Erythroblast (primary cell): ENCODE results near the gene TDRD3.

Source experiments
- DNase-seq, 2 experiments: peaks; one replicate each; lab custom pipeline; 2025; lab: John Stamatoyannopoulos, UW
- GATA1 ChIP-seq: IDR thresholded peaks from 2 replicates; pipeline ENCODE4 v1.6.1; 2011; ENCODE audit warnings: low read depth, mild to moderate bottlenecking, control low read depth, low read length, moderate library complexity
- POLR2A ChIP-seq: IDR thresholded peaks from 2 replicates; pipeline ENCODE4 v1.6.1; 2011; ENCODE audit warnings: mild to moderate bottlenecking, low read length

The TDRD3 gene

DNA sequence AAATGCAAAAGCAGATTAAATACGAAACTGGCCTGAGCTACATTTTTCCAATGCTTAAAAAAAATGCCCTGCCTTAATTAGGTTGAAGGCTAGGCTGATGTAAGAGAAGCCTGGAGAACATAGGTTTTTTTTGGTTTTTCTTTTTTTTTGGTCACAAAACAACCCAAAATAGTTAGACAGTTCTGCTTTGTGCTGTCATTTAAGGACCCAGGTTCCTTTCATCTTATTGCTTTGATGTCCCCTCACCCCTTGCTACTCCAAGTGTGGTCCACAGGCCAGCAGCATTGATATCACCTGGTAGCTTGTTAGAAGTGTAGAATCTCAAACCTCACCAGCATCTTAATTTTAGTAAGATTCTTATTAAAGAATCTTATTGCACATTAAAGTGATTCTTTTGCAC is 14.4 kb downstream of the TDRD3 start:
- TF ChIP-seq GATA1 (no peak), POLR2A (no peak)
- no peak for DNase-seq

DNA sequence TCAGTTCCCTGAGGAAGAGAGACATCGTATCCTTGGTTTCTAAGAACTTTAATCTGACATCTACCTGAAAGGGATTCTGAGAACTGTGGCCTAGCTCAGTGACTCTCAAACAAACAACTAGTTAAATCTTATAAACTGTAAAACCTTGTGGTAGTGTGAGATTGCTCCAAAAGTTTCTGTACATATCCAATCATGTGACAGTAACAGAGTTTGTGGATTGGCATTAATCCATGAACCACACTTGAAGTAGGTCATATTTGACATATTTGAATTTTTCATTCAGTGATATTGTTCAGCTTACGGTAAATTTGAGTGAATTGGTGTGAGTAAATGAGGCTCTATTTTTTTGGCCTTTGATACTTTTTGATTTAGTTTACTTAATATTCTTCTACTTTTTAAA is 15.0 kb downstream of the TDRD3 start:
- TF ChIP-seq GATA1 (no peak), POLR2A (no peak)
- DNase-seq = no peak

DNA sequence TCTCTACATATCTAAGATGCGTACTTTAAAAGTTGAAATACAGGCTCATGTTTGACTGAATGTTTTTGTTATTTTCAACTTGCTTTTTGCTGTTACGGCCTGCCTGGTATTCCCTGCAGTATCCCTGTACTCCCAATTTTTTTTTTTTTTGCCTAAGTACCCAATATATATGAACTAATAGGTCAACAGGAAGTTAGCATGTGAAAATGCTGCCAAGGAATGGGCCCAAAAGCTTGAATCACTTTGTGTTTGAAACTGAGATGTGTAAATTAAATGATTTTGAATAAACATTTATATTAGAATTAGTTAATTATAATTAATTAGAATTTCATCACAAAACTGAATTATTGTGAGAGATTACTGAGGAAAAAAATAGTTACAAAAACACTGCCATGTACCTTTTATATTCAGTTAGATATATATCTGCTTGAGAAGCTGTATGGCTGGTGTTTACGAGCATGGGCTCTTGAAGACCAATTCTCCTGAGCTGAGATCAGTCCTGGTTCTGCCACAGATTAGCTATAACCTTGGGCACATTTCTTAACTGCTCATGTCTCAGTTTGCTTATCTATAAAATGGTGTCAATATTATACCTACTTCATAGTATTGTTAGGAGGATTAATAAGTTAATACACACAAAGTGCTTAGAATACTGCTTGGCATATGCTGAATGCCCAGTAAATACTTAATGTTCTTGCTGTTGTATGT is 16.0 kb downstream of the TDRD3 start:
- TF ChIP-seq POLR2A = no peak
- TF ChIP-seq GATA1 = no peak
- no peak for DNase-seq

DNA sequence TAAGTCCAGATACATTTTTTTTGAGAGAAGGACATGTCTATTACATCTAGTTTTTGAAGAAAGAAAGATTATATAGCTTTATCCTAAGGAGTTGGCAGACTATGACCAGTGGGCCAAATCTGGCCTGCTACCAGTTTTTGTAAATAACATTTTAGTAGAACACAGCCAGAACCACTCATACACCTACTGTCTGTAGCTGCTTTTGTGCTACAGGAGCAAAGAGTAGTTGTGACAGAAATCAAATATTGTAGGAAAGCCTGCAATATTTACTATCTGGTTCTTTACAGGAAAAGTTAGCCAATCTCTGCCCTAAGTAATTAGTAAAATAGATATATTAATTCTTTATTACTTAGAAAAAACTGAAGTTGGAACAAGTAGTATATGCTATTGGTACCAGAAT is 17.2 kb downstream of the TDRD3 start:
- TF ChIP-seq POLR2A = no peak
- no peak for TF ChIP-seq GATA1
- no peak for DNase-seq

DNA sequence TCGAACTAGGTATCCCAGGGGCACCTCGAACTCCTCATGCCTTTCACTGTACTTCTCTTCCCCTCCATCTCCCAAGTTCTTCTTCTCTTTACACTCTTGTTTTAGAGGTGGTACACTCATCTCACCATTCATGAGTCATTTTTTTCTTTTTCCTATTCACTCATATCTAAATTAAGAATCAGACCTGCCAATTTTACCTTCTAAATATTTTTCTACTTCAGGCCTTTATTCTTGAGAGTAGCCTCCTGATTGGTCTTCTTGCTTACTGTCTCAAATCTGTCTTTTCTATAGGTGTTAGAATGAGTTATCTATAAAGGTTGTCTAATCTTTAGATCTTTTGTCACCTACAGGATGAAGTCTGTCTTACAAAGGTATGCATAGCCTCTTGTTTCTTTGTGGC is 20.7 kb downstream of the TDRD3 start:
- TF ChIP-seq GATA1 = no peak
- no peak for TF ChIP-seq POLR2A
- no peak for DNase-seq

DNA sequence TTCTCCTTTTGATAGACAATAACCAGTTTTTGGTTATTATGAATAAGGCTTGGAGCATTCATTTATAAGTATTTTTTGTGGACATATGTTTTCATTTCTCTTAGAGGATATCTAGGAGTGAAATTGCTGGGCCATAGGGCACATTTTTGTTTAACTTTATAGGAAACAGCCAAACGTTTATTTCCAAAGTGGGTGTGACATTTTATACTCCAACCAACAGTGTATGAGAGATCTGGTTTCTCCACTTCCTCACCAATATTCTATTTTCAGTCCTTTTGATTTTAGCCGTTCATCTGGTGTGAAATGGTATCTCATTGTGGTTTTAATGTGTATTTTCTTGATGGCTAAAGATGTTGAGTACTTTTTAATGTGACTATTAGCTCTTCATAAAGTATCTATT is 21.9 kb downstream of the TDRD3 start:
- DNase-seq = no peak
- TF ChIP-seq GATA1 (no peak), POLR2A (no peak)

DNA sequence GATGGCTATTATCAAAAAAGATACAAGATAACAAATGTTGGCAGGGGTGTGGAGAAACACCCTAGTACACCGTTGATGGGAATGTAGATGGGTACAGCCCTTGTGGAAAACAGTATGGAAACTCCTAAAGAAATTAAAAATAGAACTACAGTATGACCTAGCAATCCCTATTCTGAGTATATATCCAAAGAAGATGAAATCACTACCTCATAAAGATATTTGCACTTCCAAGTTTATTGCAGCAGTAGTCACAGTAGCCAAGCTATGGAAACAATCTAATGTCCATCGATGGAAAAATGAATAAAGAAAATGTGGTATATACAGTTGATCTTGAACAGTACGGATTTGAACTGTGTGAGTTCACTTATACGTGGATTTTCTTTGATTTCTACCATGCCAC is 28.3 kb downstream of the TDRD3 start:
- TF ChIP-seq POLR2A (no peak), GATA1 (no peak)
- DNase-seq = no peak

DNA sequence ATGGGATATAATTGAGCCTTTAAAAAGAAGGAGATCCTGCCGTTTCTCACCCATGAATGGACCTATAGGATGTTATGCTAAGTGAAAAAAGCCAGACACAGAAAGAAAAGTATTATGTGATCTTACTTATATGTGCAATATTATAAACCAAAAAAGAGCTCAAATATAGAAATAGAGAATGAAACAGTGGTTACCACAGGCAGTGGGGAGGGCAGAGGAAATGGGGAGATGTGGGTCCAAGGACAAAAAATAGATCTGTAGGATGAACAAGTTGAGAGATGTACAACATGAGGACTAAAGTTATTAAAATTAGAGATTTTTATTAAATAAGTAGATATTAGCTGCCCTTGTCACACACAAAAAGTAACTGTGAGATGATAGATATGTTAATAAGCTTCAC is 29.1 kb downstream of the TDRD3 start:
- no peak for DNase-seq
- TF ChIP-seq POLR2A (no peak), GATA1 (no peak)

DNA sequence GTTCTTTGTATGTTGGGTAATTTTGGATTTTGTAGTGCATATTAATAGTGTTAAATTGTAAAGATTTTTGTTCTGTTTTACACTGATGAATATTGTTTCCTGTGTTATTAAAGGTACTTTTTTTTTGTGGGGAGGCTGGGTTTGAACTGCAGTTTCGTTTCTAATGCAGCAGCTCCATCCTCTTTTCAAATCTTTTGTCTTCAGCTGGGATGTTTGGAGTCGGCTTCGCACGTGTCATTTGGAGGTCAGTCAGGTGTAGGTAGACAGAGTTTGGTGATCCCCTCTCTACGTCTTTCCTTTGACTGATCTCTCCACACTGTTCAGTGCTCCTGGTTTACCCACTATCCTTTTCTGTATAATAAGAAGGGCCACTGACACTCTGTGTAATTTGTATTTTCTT is 30.3 kb downstream of the TDRD3 start:
- TF ChIP-seq POLR2A (no peak), GATA1 (no peak)
- DNase-seq = no peak

DNA sequence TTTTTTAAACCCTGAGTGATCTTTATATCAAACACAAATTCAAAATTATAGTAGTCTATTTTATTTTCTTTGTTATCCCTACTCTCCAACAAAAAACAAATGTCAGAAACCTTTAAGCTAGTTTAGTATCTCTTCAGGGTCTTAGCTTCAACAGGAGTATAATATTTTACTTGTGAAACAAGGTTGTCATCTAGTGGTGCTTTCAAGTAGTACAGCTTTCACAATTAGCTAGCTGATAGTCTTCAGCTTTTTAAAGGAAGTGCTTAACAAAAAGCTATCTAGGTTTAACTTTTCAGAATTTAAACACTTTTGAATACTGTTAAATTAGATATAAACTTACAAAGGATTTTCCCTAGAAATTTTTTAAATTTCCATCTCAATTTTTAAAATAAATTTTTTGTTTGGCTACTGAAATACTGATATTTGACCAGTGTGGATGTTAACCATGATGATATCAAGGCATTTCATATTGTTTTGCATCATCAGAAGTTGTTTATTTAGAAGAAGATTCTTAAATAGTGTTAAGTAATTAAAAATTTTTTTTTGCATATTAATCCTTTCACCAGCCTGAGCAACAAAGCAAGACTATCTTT is 34.2 kb downstream of the TDRD3 start:
- TF ChIP-seq POLR2A (no peak), GATA1 (no peak)
- peak; percentile 66 to 77 for DNase-seq

DNA sequence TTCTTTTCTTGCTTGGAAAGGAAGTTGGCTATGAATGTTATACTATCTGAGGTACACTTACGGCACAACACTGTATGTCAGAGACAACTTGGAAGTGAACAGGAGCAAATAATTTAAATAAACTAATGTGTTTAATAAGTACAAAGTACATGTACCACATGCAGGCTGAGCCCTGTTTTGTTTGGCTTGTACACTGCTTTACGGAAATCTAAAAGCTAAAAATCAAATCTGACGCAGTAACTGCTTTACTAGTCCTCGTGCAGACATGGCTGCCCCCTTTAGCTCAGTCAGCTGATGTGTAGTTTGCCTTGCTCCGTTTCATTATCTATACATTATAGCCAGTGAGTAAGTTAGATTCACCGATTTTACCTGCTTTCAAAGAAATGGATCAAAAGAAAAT is 36.5 kb downstream of the TDRD3 start:
- DNase-seq = no peak
- TF ChIP-seq GATA1 = no peak
- no peak for TF ChIP-seq POLR2A

DNA sequence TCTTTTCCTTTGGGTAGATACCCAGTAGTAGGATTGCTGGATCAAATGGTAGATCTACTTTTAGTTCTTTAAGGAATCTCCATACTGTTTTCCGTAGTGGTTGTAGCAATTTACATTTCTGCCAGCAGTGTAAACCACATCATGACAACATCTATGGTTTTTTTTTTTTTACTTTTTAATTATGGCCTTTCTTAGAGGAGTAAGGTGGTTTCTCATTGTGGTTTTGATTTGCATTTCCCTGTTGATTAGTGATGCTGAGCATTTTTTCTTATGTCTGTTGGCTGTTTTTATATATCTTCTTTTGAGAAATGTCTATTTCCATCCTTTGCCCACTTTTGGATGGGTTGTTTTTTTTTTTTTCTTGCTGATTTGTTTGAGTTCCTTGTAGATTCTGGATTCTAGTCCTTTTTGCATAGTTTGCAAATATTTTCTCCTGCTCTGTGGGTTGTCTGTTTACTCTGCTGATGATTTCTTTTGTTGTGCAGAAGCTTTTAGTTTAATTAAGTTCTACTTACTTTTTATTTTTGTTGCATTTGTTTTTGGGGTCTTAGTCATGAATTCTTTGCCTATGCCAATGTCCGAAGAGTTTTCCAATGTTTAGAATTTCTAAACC is 38.8 kb downstream of the TDRD3 start:
- no peak for DNase-seq

DNA sequence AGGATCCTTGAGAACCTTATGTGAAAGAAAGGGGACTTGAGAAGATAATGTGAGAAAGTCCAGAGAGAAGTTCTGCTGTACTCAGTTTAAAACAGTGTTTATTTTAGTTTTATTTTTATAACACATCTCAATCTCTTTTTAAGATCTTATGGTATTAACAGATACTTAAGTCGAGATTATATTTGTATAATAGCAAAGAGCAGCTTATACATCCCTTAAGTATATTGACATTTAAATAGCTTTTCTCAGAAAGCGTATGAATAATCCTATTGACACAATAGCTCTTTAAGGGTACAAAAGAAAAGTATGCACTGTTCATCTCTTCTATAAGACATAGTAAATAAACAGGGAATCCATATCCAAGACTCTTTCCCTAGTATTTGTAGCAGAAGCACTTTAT is 42.2 kb downstream of the TDRD3 start:
- no peak for DNase-seq
- TF ChIP-seq GATA1 (no peak), POLR2A (no peak)

More for the DNA sequence above, 38.8 kb downstream of the TDRD3 start:
- no peak for TF ChIP-seq POLR2A
- TF ChIP-seq GATA1 = no peak

DNA sequence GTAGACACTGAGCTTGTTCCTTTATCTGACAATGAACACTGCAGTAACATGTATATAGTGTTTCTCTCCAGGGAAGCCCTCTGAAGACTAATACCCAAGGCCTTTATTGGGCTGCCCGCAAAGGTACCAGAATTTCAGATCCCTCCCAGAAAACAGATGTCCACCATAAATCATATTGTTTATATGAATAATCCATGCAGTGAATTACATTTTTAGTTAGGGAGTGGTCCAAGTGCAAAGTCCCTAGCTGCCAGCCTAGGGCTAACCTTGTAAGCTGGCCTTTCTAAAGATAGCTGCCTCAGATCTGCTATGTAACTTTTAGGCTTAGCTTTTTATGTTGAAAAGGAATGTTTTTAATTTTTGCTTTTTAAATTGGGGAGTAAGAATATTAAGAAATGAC is 44.7 kb downstream of the TDRD3 start:
- TF ChIP-seq POLR2A (no peak), GATA1 (no peak)
- DNase-seq = no peak
